Loucy (cell line): ENCODE measurements around the gene DRAM1.
"Not testable (repeated sequence)": the region's sequence is repeated elsewhere in the genome, so short reads cannot be mapped to it uniquely, and the experiment has no call there.

Source experiments
- EZH2phosphoT487 ChIP-seq: fragments of 200-600 bp; IDR thresholded peaks from 2 replicates; pipeline ENCODE4 v1.6.1; 2018; ENCODE audit warnings: antibody characterized with exemption, mild to moderate bottlenecking, moderate library complexity, borderline replicate concordance
- TF ChIP-seq, protein P1 (sequence below): fragments of 200-600 bp; sonication (generic); conservative IDR thresholded peaks from 2 replicates; pipeline ENCODE4 v1.5.1; 2014; ENCODE audit warnings: mild to moderate bottlenecking, antibody characterized with exemption, low read length

DNA sequence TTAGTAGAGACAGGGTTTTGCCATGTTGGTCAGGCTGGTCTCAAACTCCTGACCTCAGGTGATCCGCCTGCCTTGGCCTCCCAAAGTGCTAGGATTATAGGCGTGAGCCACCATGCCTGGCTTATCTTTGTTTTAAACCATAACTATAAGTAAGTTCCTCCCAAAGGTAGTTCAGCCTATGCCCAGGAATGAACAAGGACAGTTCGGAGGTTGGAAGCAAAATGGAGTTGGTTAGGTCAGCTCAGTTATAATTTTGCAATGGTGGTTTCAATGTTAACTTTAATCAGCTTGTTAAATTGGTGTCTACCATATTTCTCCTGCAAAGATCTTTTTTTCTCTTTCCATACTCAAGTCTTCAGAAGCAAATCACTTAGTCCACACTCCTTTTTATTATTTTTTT, 9.8 kb upstream of the DRAM1 start:
- TF ChIP-seq, protein P1, sequence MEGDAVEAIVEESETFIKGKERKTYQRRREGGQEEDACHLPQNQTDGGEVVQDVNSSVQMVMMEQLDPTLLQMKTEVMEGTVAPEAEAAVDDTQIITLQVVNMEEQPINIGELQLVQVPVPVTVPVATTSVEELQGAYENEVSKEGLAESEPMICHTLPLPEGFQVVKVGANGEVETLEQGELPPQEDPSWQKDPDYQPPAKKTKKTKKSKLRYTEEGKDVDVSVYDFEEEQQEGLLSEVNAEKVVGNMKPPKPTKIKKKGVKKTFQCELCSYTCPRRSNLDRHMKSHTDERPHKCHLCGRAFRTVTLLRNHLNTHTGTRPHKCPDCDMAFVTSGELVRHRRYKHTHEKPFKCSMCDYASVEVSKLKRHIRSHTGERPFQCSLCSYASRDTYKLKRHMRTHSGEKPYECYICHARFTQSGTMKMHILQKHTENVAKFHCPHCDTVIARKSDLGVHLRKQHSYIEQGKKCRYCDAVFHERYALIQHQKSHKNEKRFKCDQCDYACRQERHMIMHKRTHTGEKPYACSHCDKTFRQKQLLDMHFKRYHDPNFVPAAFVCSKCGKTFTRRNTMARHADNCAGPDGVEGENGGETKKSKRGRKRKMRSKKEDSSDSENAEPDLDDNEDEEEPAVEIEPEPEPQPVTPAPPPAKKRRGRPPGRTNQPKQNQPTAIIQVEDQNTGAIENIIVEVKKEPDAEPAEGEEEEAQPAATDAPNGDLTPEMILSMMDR: not testable (repeated sequence)
- not testable (repeated sequence) for TF ChIP-seq EZH2phosphoT487
